H1 (cell line): ENCODE data around the gene GP5. TPM values are rescaled to one million over a fixed set of nuclear protein-coding genes. Genes with fewer than 3 reads are reported as not detected.

Experiments
- CTCF ChIA-PET: fragments of 300-600 bp; sonication (Branson Sonifier 250); formaldehyde crosslinking; loops from one replicate; lab custom pipeline; 2021; ENCODE audit not compliant: partially characterized antibody; lab: Charles Lee
- POLR2A ChIA-PET: fragments of 300-600 bp; sonication (Branson Sonifier 250); formaldehyde crosslinking; loops from one replicate; lab custom pipeline; 2021; ENCODE audit warnings: inconsistent platforms; ENCODE audit not compliant: partially characterized antibody; lab: Charles Lee
- DNase-seq, 2 experiments: peaks; one replicate each; pipeline versions ENCODE4 v3.0.0 to v3.0.0-alpha.2; 2010 to 2022; ENCODE audit warnings: low spot score in 2 of 2, low read depth in 1 of 2, mixed read lengths in 1 of 2
- FAIRE-seq: peaks from 2 replicates; lab custom pipeline; 2011; peaks lifted over from hg19 to GRCh38; lab: Jason Lieb, UNC
- H2AFZ ChIP-seq: 2 replicates; pipeline ENCODE4 v1.8.1; 2012; ENCODE audit warnings: low read length, inconsistent platforms
- H2AK5ac ChIP-seq: 2 replicates; pipeline ENCODE4 v1.6.1; 2013; ENCODE audit warnings: low read depth, low read length
- H2BK120ac ChIP-seq: replicated peaks from 2 replicates; pipeline ENCODE3; 2013; ENCODE audit warnings: low read depth, low read length, inconsistent platforms
- H2BK12ac ChIP-seq: 2 replicates; pipeline ENCODE4 v1.6.1; 2013; ENCODE audit warnings: low read depth, low read length
- H2BK15ac ChIP-seq: 2 replicates; pipeline ENCODE4 v1.6.1; 2013; ENCODE audit warnings: low read length
- H2BK20ac ChIP-seq: 2 replicates; pipeline ENCODE4 v1.6.1; 2013; ENCODE audit warnings: low read length
- H2BK5ac ChIP-seq: 2 replicates; pipeline ENCODE4 v1.6.1; 2013; ENCODE audit warnings: low read depth, low read length
- H3K14ac ChIP-seq: 2 replicates; pipeline ENCODE4 v1.6.1; 2013; ENCODE audit warnings: inconsistent platforms; ENCODE audit not compliant: insufficient read length
- H3K18ac ChIP-seq: 2 replicates; pipeline ENCODE4 v1.6.1; 2013; ENCODE audit warnings: low read length; ENCODE audit errors: extremely low read depth
- H3K23ac ChIP-seq: 2 replicates; pipeline ENCODE4 v1.6.1; 2013; ENCODE audit warnings: inconsistent platforms; ENCODE audit not compliant: insufficient read length
- H3K23me2 ChIP-seq: 2 replicates; pipeline ENCODE4 v1.6.1; 2013; ENCODE audit warnings: low read depth, low read length
- H3K27ac ChIP-seq: 2 replicates; pipeline ENCODE4 v1.6.1; 2011; ENCODE audit warnings: low read depth, low read length, inconsistent platforms
- H3K27me3 ChIP-seq, 4 experiments: replicated peaks in 1 of 4; 1 replicate in 1 of 4; 2 replicates in 3 of 4; pipeline versions ENCODE4 v1.6.1 to v1.8.1; 2011 to 2013; ENCODE audit warnings: low read length in 3 of 4, mild to moderate bottlenecking in 3 of 4, inconsistent platforms in 2 of 4, mixed read lengths in 2 of 4, moderate library complexity in 1 of 4; ENCODE audit not compliant: control insufficient read depth in 3 of 4, insufficient read depth in 3 of 4; ENCODE audit errors: extremely low read depth in 1 of 4
- H3K36me3 ChIP-seq, 4 experiments: 2 replicates each; pipeline versions ENCODE4 v1.6.1 to v1.8.1; 2011 to 2013; ENCODE audit warnings: mild to moderate bottlenecking in 4 of 4, low read length in 3 of 4, moderate library complexity in 2 of 4, control low read depth in 1 of 4, inconsistent platforms in 1 of 4; ENCODE audit not compliant: insufficient read depth in 4 of 4, control insufficient read depth in 2 of 4
- H3K4ac ChIP-seq: replicated peaks from 2 replicates; pipeline ENCODE3; 2013; ENCODE audit warnings: low read length, low read depth, mixed read lengths, inconsistent platforms; ENCODE audit not compliant: insufficient read length
- H3K4me1 ChIP-seq, 4 experiments: replicated peaks in 1 of 4; 1 replicate in 1 of 4; 2 replicates in 3 of 4; pipeline versions ENCODE4 v1.6.1 to v1.8.1; 2011 to 2013; ENCODE audit warnings: low read length in 3 of 4, inconsistent platforms in 2 of 4, mixed read lengths in 1 of 4; ENCODE audit not compliant: insufficient read depth in 4 of 4, control insufficient read depth in 3 of 4
- H3K4me2 ChIP-seq, 2 experiments: 2 replicates each; pipeline versions ENCODE4 v1.6.1 to v1.8.1; 2011 to 2013; ENCODE audit warnings: low read depth in 2 of 2, low read length in 2 of 2, control low read depth in 1 of 2, inconsistent platforms in 1 of 2, mild to moderate bottlenecking in 1 of 2; ENCODE audit not compliant: insufficient read depth in 1 of 2
- H3K4me3 ChIP-seq, 4 experiments: fragments of 200-600, 300-600 bp in 1 of 4; sonication (generic), shearing (Covaris generic), sonication (Bioruptor Twin) in 1 of 4; 2 replicates each; pipeline versions ENCODE4 v1.5.1 to v1.8.1; 2011 to 2016; ENCODE audit warnings: low read length in 4 of 4, low read depth in 3 of 4, control low read depth in 2 of 4, inconsistent platforms in 2 of 4, mild to moderate bottlenecking in 2 of 4, mixed read lengths in 1 of 4, moderate library complexity in 1 of 4; ENCODE audit not compliant: insufficient read depth in 2 of 4; ENCODE audit errors: extremely low read depth in 1 of 4
- H3K56ac ChIP-seq: replicated peaks from 2 replicates; pipeline ENCODE3; 2013; ENCODE audit warnings: low read depth, mild to moderate bottlenecking, mixed read lengths, low read length, inconsistent platforms; ENCODE audit not compliant: insufficient read length
- H3K79me1 ChIP-seq: 2 replicates; pipeline ENCODE4 v1.6.1; 2013; ENCODE audit warnings: low read depth, low read length, control low read depth
- H3K79me2 ChIP-seq, 2 experiments: 2 replicates each; pipeline versions ENCODE4 v1.6.1 to v1.8.1; 2012 to 2013; ENCODE audit warnings: low read length in 2 of 2, mild to moderate bottlenecking in 2 of 2, inconsistent platforms in 1 of 2; ENCODE audit not compliant: insufficient read depth in 2 of 2, control insufficient read depth in 1 of 2
- H3K9ac ChIP-seq, 4 experiments: replicated peaks in 1 of 4; 1 replicate in 1 of 4; 2 replicates in 3 of 4; pipeline versions ENCODE4 v1.6.1 to v1.8.1; 2011 to 2013; ENCODE audit warnings: low read depth in 3 of 4, low read length in 3 of 4, control low read depth in 2 of 4, mild to moderate bottlenecking in 2 of 4, moderate library complexity in 2 of 4, inconsistent platforms in 1 of 4; ENCODE audit errors: extremely low read depth in 1 of 4
- H3K9me3 ChIP-seq, 2 experiments: 2 replicates each; pipeline versions ENCODE4 v1.6.1 to v1.8.1; 2012 to 2013; ENCODE audit warnings: mild to moderate bottlenecking in 2 of 2, moderate library complexity in 2 of 2, control low read depth in 1 of 2, inconsistent platforms in 1 of 2, low read depth in 1 of 2, low read length in 1 of 2, mixed read lengths in 1 of 2; ENCODE audit not compliant: insufficient read depth in 2 of 2
- H4K20me1 ChIP-seq, 2 experiments: replicated peaks in 1 of 2; 2 replicates each; pipeline versions ENCODE3 to v1.8.1; 2011 to 2013; ENCODE audit warnings: inconsistent platforms in 2 of 2, low read length in 2 of 2, mild to moderate bottlenecking in 1 of 2; ENCODE audit not compliant: insufficient read depth in 2 of 2, control insufficient read depth in 1 of 2
- H4K5ac ChIP-seq: 2 replicates; pipeline ENCODE4 v1.6.1; 2013; ENCODE audit warnings: low read length, low read depth, mixed read lengths, inconsistent platforms; ENCODE audit not compliant: insufficient read length
- H4K8ac ChIP-seq: 2 replicates; pipeline ENCODE4 v1.8.0; 2013; ENCODE audit warnings: mild to moderate bottlenecking, moderate library complexity, low read length, inconsistent platforms; ENCODE audit not compliant: insufficient read depth; ENCODE audit errors: extremely low read depth
- H4K91ac ChIP-seq: replicated peaks from 2 replicates; pipeline ENCODE3; 2013; ENCODE audit warnings: low read length, mixed read lengths, inconsistent platforms; ENCODE audit not compliant: insufficient read length
- EP300 ChIP-seq, 2 experiments: IDR thresholded peaks; 1 replicate in 1 of 2; 2 replicates in 1 of 2; pipeline ENCODE4 v1.6.1; 2011 to 2012; ENCODE audit warnings: low read depth in 2 of 2, low read length in 2 of 2, mild to moderate bottlenecking in 2 of 2, borderline replicate concordance in 1 of 2, inconsistent platforms in 1 of 2, moderate library complexity in 1 of 2
- GTF2F1 ChIP-seq: IDR thresholded peaks from 2 replicates; pipeline ENCODE4 v1.6.1; 2012; ENCODE audit warnings: low read depth, low read length, improper control_type of control experiment, borderline replicate concordance
- JUN ChIP-seq: IDR thresholded peaks from 2 replicates; pipeline ENCODE4 v1.6.1; 2011; ENCODE audit warnings: low read depth, mild to moderate bottlenecking, improper control_type of control experiment, low read length
- KDM1A ChIP-seq: fragments of 200-600, 300-600 bp; sonication (generic); IDR thresholded peaks from 2 replicates; pipeline ENCODE4 v1.7.1; 2016; ENCODE audit warnings: mild to moderate bottlenecking, low read length, borderline replicate concordance
- POLR2A ChIP-seq, 2 experiments: IDR thresholded peaks; 1 replicate in 1 of 2; 2 replicates in 1 of 2; pipeline ENCODE4 v1.6.1; 2011; ENCODE audit warnings: low read depth in 2 of 2, low read length in 2 of 2, mild to moderate bottlenecking in 2 of 2; ENCODE audit errors: control extremely low read depth in 1 of 2
- POLR2AphosphoS5 ChIP-seq: IDR thresholded peaks from 2 replicates; pipeline ENCODE4 v1.6.1; 2011; ENCODE audit warnings: low read depth, low read length
- RBBP5 ChIP-seq: IDR thresholded peaks from 2 replicates; pipeline ENCODE4 v1.7.1; 2012; ENCODE audit warnings: low read depth, mild to moderate bottlenecking, inconsistent platforms, low read length, moderate library complexity, borderline replicate concordance
- SIRT6 ChIP-seq: IDR thresholded peaks from one replicate; pipeline ENCODE4 v1.7.1; 2012; ENCODE audit warnings: low read length, inconsistent platforms
- SUZ12 ChIP-seq: fragments of 200-600 bp; sonication (generic); IDR thresholded peaks from 2 replicates; pipeline ENCODE4 v1.6.1; 2012; ENCODE audit warnings: mild to moderate bottlenecking, inconsistent platforms, low read length, moderate library complexity, mixed read lengths
- TAF1 ChIP-seq: IDR thresholded peaks from 2 replicates; pipeline ENCODE4 v1.6.1; 2011; ENCODE audit warnings: mild to moderate bottlenecking, low read depth, low read length
- TBP ChIP-seq: IDR thresholded peaks from 2 replicates; pipeline ENCODE4 v1.6.1; 2011; ENCODE audit warnings: low read depth, low read length, improper control_type of control experiment
- TCF12 ChIP-seq: IDR thresholded peaks from 2 replicates; pipeline ENCODE4 v1.6.1; 2011; ENCODE audit warnings: low read depth, mild to moderate bottlenecking, low read length
- USF2 ChIP-seq: IDR thresholded peaks from 2 replicates; pipeline ENCODE4 v1.6.1; 2011; ENCODE audit warnings: low read length, improper control_type of control experiment
- WGBS, 2 experiments: shearing (Covaris generic) in 1 of 2; methylation state at CpG; one replicate each; pipeline versions ENCODE4 v1.1.6 to v1.1.7; 2013 to 2015; ENCODE audit warnings: low lambda C conversion rate in 2 of 2, mixed read lengths in 2 of 2, inconsistent platforms in 1 of 2, low coverage in 1 of 2, missing lambda C conversion rate in 1 of 2; ENCODE audit not compliant: insufficient replicate concordance in 2 of 2, insufficient coverage in 1 of 2, insufficient read length in 1 of 2; ENCODE audit errors: extremely low coverage in 1 of 2, missing lambda C conversion rate in 1 of 2; 5-methylcytosine and 5-hydroxymethylcytosine counted together
- polyA plus RNA-seq, 7 experiments: library from polyadenylated mRNA; depleted of rRNA in 3 of 7; stranded (reverse) in 5 of 7; unstranded in 2 of 7; fragments of >200 nt in 5 of 7; fragments of 200-250 nt in 2 of 7; gene quantifications; 1 replicate in 5 of 7; 2 replicates in 1 of 7; 4 replicates in 1 of 7; pipeline versions ENCODE4 v1.2.1 to v1.2.3, GENCODE V29; 2011 to 2013; ENCODE audit warnings: missing spikeins in 2 of 7, mixed read lengths in 2 of 7
- total RNA-seq: library from RNA; stranded (reverse); fragmentation: NEBNext Ultra II Directional; extraction: Animal tissue kit (Norgen Biotek cat#: 25700); gene quantifications from 2 replicates; pipeline ENCODE4 v1.2.1, GENCODE V29; 2021
- TF ChIP-seq, protein P1 (sequence below): IDR thresholded peaks from 2 replicates; pipeline ENCODE4 v1.6.1; 2012; ENCODE audit warnings: inconsistent platforms

Gene GP5
- total and polyA plus RNA-seq, 2 of the 8 experiments (the other 6 are each of a cell fraction or from before 2014, with no cell fraction given), result 0.13 to 0.14 TPM

- no peak overlapping the region for H3K27ac ChIP-seq
- no peak overlapping the region; a peak in 1 of 7 replicates for H3K9ac ChIP-seq
- no peak overlapping the region for H4K8ac ChIP-seq
- H2BK12ac ChIP-seq, result no peak overlapping the region
- H2BK5ac ChIP-seq, result no peak overlapping the region
- H2AFZ ChIP-seq, result no peak overlapping the region
- H3K14ac ChIP-seq, result no peak overlapping the region
- no peaks in the 10 kb centered on the region for H3K36me3 ChIP-seq
- no peaks in the 10 kb centered on the region for H3K79me2 ChIP-seq
- H2BK15ac ChIP-seq, result no peak overlapping the region
- no peak overlapping the region for H4K5ac ChIP-seq
- H2BK20ac ChIP-seq, result no peak overlapping the region
- H3K79me1 ChIP-seq, result no peaks in the 10 kb centered on the region
- H2BK120ac ChIP-seq, result no peak overlapping the region
- H3K9me3 ChIP-seq, result no peaks in the 10 kb centered on the region
- no peak for FAIRE-seq
- H3K18ac ChIP-seq, result no peak overlapping the region
- ChIA-PET CTCF (interaction anchor here (0.6 to 3.8 kb wide), 6 partner anchors 13 to 178 kb away, joined by 3 to 15 read pairs (median 6); no protein-coding TSS in a partner anchor), POLR2A (no interaction called here)
- 80% methylated on average over 5 of the region's 6 CpGs; no CpG with 5 or more reads in 1 of the 2 experiments for WGBS, 2 experiments
- no peak overlapping the region for H3K4me3 ChIP-seq
- no peak overlapping the region for H4K91ac ChIP-seq
- no peak overlapping the region for H3K56ac ChIP-seq
- no peaks in the 10 kb centered on the region for H3K27me3 ChIP-seq
- H3K4ac ChIP-seq, result no peak overlapping the region
- no peak overlapping the region for H2AK5ac ChIP-seq
- no peak overlapping the region for H3K23ac ChIP-seq
- H4K20me1 ChIP-seq, result no peaks in the 10 kb centered on the region
- H3K4me1 ChIP-seq, result peaks cover 0 to 22% (median 10%) of the 10 kb centered on the region in 4 experiments; a peak in 6 of 7 replicates
- H3K23me2 ChIP-seq, result no peaks in the 10 kb centered on the region
- DNase-seq, result no peak
- no peak overlapping the region for H3K4me2 ChIP-seq
- TF ChIP-seq TBP, result no peak
- no peak for TF ChIP-seq EP300 (IDR thresholded peaks at IDR 0.05; ENCODE audit: borderline replicate concordance in 1 of 2, low read depth in 2 of 2, low read length in 2 of 2)
- no peak for TF ChIP-seq SUZ12
- TF ChIP-seq, protein P1, sequence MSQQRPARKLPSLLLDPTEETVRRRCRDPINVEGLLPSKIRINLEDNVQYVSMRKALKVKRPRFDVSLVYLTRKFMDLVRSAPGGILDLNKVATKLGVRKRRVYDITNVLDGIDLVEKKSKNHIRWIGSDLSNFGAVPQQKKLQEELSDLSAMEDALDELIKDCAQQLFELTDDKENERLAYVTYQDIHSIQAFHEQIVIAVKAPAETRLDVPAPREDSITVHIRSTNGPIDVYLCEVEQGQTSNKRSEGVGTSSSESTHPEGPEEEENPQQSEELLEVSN, result no peak
- TF ChIP-seq TCF12, result no peak
- TF ChIP-seq JUN, result no peak
- TF ChIP-seq TAF1, result no peak
- no peak for TF ChIP-seq POLR2A (IDR thresholded peaks at IDR 0.05; ENCODE audit: control extremely low read depth in 1 of 2, low read depth in 2 of 2, low read length in 2 of 2)
- TF ChIP-seq POLR2AphosphoS5, result no peak
- TF ChIP-seq GTF2F1, result no peak
- TF ChIP-seq KDM1A, result no peak
- TF ChIP-seq RBBP5, result no peak
- TF ChIP-seq USF2, result no peak
- TF ChIP-seq SIRT6, result no peak
Measured at GRCh38 chr3:194379231-194379630, 19.8 kb downstream of the GP5 start.
